ENCODE results near the gene NFATC2IP. TPM values are rescaled to one million over a fixed set of nuclear protein-coding genes. Genes with fewer than 3 reads are reported as not detected.

Gene NFATC2IP
- total RNA-seq, 1 donor from 2014 or later = 85.7 TPM

DNA sequence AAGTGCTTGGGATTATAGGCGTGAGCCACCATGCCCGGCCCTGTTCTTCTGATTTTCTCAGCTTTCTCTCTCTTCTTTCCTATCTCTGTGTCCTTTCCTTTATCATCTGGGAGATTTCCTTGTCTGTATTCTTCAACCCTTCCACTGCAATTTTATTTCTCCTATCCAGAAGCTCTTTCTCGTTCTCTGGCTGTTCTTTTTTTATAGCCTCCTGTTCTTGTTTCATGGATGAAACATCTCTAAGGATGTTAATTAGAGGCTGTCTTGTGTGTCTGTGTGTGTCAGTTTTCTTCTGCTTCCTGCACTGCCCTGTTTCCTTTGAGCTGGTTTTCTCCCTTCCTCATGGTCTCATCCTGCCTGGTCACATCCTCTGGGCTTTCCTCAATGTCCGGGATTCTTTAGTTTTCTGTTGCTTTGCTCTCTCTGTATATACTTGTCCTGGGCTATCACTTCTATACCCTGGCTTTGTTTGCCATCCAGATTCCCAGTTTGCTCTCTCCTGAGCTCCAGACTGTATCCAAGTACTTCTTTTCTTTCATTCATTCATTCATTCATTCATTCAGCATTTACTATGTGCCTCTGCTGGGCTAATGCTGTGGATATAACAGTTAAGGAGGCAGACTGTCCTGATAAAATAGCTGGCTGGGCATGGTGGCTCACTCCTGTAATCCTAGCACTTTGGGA is 36.6 kb downstream of the NFATC2IP start:
- ATAC-seq (ENCODE audit: low read depth) = no peak
- Mint-ChIP-seq H3K4me3 (no peak overlapping the region), H3K27me3 (no peaks in the 10 kb centered on the region), H3K36me3 (ENCODE audit: low read depth) (peaks cover 39% of the 10 kb centered on the region), H3K9me3 (peaks cover 7% of the 10 kb centered on the region), H3K4me1 (peaks cover 13% of the 10 kb centered on the region), H3K27ac (no peak overlapping the region)
- TF ChIP-seq, protein P1, sequence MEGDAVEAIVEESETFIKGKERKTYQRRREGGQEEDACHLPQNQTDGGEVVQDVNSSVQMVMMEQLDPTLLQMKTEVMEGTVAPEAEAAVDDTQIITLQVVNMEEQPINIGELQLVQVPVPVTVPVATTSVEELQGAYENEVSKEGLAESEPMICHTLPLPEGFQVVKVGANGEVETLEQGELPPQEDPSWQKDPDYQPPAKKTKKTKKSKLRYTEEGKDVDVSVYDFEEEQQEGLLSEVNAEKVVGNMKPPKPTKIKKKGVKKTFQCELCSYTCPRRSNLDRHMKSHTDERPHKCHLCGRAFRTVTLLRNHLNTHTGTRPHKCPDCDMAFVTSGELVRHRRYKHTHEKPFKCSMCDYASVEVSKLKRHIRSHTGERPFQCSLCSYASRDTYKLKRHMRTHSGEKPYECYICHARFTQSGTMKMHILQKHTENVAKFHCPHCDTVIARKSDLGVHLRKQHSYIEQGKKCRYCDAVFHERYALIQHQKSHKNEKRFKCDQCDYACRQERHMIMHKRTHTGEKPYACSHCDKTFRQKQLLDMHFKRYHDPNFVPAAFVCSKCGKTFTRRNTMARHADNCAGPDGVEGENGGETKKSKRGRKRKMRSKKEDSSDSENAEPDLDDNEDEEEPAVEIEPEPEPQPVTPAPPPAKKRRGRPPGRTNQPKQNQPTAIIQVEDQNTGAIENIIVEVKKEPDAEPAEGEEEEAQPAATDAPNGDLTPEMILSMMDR (IDR thresholded peaks at IDR 0.05) = no peak
- ChIA-PET CTCF (no interaction called here), POLR2A (interaction anchor here (1.2 kb wide), 1 partner anchor 13 kb away, joined by 3 read pairs; no protein-coding TSS in a partner anchor)
- DNase-seq = no peak
- intact Hi-C loops (cut with micrococcal nuclease) = no loop called here

DNA sequence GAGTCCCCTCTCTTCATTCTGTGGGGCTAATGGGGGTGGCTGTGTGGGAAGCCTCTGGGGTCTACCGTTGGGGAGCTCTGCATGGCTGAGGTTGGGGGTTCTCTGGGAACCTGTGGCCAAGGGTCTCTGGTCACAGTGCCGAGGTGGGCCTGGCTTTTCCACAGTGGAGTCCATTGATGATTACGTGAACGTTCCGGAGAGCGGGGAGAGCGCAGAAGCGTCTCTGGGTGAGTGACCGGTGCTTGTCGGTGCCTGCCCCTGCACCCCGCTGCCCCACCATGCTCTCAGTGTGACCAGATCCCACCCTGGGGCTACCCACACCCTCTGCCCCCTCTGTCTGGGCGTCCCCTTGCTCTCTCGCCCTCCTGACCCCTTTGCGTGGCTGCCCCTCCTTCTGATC is 38.6 kb downstream of the NFATC2IP start:
- Mint-ChIP-seq H3K4me3 (no peak overlapping the region), H3K36me3 (ENCODE audit: low read depth) (peaks cover 20% of the 10 kb centered on the region), H3K27ac (no peak overlapping the region), H3K4me1 (peaks cover 10% of the 10 kb centered on the region), H3K27me3 (no peaks in the 10 kb centered on the region), H3K9me3 (peaks cover 7% of the 10 kb centered on the region)
- CTCF ChIA-PET = no interaction called here
- POLR2A ChIA-PET = no interaction called here
- TF ChIP-seq, protein P1 (IDR thresholded peaks at IDR 0.05) = no peak
- ATAC-seq (ENCODE audit: low read depth) = no peak
- no peak for DNase-seq
- intact Hi-C loops (cut with micrococcal nuclease) = no loop called here

DNA sequence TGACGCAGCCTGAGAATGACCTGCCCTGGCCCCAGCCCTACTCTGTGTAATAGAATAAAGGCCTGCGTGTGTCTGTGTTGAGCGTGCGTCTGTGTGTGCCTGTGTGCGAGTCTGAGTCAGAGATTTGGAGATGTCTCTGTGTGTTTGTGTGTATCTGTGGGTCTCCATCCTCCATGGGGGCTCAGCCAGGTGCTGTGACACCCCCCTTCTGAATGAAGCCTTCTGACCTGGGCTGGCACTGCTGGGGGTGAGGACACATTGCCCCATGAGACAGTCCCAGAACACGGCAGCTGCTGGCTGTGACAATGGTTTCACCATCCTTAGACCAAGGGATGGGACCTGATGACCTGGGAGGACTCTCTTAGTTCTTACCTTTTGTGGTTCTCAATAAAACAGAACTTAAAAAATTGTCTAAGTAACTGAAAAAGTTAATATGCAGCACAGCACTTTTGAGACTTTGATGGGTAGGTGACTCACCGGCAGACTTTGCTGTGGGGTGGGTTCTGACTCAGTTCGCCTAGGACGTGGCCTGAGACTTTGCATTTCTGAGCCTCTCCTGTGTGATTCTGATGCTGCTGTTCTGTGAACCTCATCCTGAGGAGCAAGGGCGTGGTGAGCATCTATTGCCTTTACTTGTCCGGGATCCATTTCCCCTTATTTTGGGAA is 39.8 kb downstream of the NFATC2IP start:
- CTCF ChIA-PET = no interaction called here
- DNase-seq = no peak
- intact Hi-C loops (cut with micrococcal nuclease) = no loop called here

DNA sequence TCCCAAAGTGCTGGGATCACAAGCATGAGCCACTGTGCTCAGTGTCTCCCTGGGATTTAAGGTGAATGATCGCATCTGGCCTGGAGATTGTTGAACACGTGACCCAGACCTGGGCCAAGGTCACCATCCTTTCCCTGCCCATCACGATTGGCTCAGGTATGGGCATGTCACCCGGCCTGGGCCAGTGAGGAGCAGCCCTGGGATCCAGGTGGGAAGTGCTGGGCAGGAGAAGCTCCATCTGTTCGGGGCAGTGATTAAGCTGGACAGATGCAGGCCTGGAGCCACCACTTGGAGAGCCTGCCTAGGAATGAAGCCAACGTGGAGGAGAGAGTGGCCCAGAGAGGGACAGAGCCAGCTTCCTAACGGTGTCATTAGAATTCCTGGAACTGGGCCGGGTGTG is 41.0 kb downstream of the NFATC2IP start:
- TF ChIP-seq, protein P1 (IDR thresholded peaks at IDR 0.05) = no peak
- intact Hi-C loops (cut with micrococcal nuclease) = no loop called here
- Mint-ChIP-seq H3K27me3 (no peaks in the 10 kb centered on the region), H3K36me3 (ENCODE audit: low read depth) (peaks cover 12% of the 10 kb centered on the region), H3K27ac (no peak overlapping the region), H3K4me1 (no peaks in the 10 kb centered on the region), H3K4me3 (no peak overlapping the region), H3K9me3 (peaks cover 7% of the 10 kb centered on the region)
- DNase-seq = no peak
- no peak for ATAC-seq (ENCODE audit: low read depth)
- ChIA-PET CTCF (no interaction called here), POLR2A (interaction anchor here (0.7 kb wide), 1 partner anchor 27 kb away, joined by 3 read pairs; no protein-coding TSS in a partner anchor)

More for the DNA sequence above, 39.8 kb downstream of the NFATC2IP start:
- Mint-ChIP-seq H3K27ac (no peak overlapping the region), H3K4me1 (peaks cover 2% of the 10 kb centered on the region), H3K36me3 (ENCODE audit: low read depth) (peaks cover 16% of the 10 kb centered on the region), H3K27me3 (no peaks in the 10 kb centered on the region), H3K4me3 (no peak overlapping the region), H3K9me3 (peaks cover 7% of the 10 kb centered on the region)
- no peak for ATAC-seq (ENCODE audit: low read depth)
- POLR2A ChIA-PET = no interaction called here
- TF ChIP-seq, protein P1 (IDR thresholded peaks at IDR 0.05) = no peak

DNA sequence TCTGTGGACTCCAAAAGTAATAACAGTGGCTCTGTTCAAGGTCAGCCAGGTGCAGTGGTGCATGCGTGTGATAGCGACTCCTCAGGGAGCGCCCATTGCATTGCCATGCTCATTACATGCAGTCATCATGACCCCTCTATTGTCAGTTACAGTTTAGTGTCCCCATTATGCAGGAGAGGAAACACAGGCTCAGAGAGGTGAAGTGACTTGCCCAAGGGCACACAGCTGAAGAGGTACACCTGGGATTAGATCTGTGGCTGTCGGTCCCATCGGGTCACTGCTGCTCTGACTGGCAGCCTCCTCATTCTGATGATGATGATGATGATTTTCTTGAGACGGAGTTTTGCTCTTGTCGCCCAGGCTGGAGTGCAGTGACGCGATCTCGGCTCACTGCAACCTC is 41.8 kb downstream of the NFATC2IP start:
- ATAC-seq (ENCODE audit: low read depth) (no peak), DNase-seq (no peak)
- intact Hi-C loops (cut with micrococcal nuclease) = no loop called here
- no peak overlapping the region for H3K4me3 Mint-ChIP-seq
- H3K9me3 Mint-ChIP-seq = peaks cover 1% of the 10 kb centered on the region
- H3K27me3 Mint-ChIP-seq = no peaks in the 10 kb centered on the region
- H3K36me3 Mint-ChIP-seq (ENCODE audit: low read depth) = peaks cover 7% of the 10 kb centered on the region
- TF ChIP-seq, protein P1 (IDR thresholded peaks at IDR 0.05) = no peak
- no peak overlapping the region for H3K27ac Mint-ChIP-seq
- CTCF ChIA-PET = no interaction called here
- H3K4me1 Mint-ChIP-seq = no peaks in the 10 kb centered on the region
- POLR2A ChIA-PET = no interaction called here

Measured in activated B cell treated with CpG ODN at 0.5 μM for 24 hours (primary cell).